Activated naive CD8-positive, alpha-beta T cell treated with anti-CD3 and anti-CD28 coated beads, Interleukin-2, amount 50 U/mL, for 24 hours (primary cell): ENCODE data around the gene ISCU.

Source experiments
- ATAC-seq: fragments of 150-1000 bp; cut with Tn5 transposase; one replicate; pipeline ENCODE4 v1.10.0; 2021
- DNase-seq: peaks from one replicate; pipeline ENCODE4 v3.0.0; 2021
- H3K27ac Mint-ChIP-seq: one replicate; pipeline ENCODE4 v1.8.0; 2021; ENCODE audit warnings: mild to moderate bottlenecking, mixed read lengths
- H3K27me3 Mint-ChIP-seq: one replicate; pipeline ENCODE4 v1.8.0; 2021; ENCODE audit warnings: mixed read lengths
- H3K36me3 Mint-ChIP-seq: one replicate; pipeline ENCODE4 v1.8.0; 2021; ENCODE audit warnings: low read depth, mixed read lengths
- H3K4me1 Mint-ChIP-seq: one replicate; pipeline ENCODE4 v1.8.0; 2021; ENCODE audit warnings: mixed read lengths
- H3K4me3 Mint-ChIP-seq: one replicate; pipeline ENCODE4 v1.8.0; 2021; ENCODE audit warnings: mild to moderate bottlenecking, moderate library complexity, mixed read lengths
- H3K9me3 Mint-ChIP-seq: one replicate; pipeline ENCODE4 v1.8.0; 2021; ENCODE audit warnings: mixed read lengths

Gene ISCU

DNA sequence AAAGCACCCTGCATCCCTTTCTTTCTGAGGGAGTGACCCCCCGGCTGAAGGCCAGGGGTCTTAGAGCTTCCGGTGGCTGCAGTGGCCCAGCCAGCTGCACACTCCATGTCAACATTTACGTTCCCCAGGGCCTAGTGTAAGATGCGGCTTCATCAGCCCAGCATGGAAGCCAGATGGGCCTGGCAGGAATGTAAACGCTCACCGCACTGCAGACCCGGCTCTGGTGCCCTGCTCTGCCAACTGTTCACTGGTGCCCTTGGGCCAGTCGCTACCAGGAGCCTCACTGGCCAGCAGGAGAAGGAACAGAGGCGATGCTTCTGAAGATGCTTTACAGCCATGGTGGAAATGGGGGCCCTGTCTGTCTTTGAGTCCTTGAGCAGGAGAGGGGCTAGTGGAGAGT, 44.1 kb downstream of the ISCU start:
- Mint-ChIP-seq H3K4me1 (peaks cover 3% of the 10 kb centered on the region), H3K4me3 (peak overlapping the region; percentile 14), H3K36me3 (peaks cover 2% of the 10 kb centered on the region), H3K27ac (peak overlapping the region; percentile 86), H3K27me3 (peaks cover 6% of the 10 kb centered on the region), H3K9me3 (peaks cover 4% of the 10 kb centered on the region)
- no peak for DNase-seq
- no peak for ATAC-seq

DNA sequence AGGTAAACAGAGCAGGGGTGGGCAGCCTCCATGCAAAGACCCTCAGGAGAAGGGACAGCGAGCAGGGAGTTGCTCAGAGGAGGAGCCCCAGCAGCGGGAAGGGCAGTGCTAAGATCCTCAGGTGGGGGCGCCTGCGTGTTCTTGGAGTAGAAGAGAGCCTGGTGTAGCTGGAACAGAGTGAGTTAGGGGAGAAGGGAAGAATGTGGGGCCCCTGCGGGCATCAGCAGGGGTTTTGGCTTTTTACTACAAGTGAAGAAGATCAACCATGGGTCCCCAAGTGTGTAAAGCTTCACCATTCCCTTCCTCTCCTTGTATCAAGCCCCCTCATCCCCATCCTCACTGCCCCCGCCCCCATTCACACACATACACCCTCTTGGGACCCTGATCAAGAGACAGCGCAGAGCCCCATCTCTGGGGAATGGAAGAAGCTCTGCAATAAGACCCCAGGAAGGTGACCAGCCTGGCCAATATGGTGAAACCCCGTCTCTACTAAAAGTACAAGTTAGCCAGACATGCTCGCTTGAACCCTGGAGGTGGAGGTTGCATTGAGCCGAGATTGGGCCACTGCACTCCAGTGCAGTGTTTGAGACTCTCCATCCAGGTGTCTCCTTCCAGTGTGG, 45.7 kb downstream of the ISCU start:
- DNase-seq: no peak
- no peak overlapping the region for H3K4me3 Mint-ChIP-seq
- ATAC-seq: no peak
- peaks cover 19% of the 10 kb centered on the region for H3K4me1 Mint-ChIP-seq
- H3K27me3 Mint-ChIP-seq: peaks cover 6% of the 10 kb centered on the region
- no peak overlapping the region for H3K27ac Mint-ChIP-seq
- peaks cover 2% of the 10 kb centered on the region for H3K36me3 Mint-ChIP-seq
- peaks cover 4% of the 10 kb centered on the region for H3K9me3 Mint-ChIP-seq

- Mint-ChIP-seq H3K9me3 (peaks cover 4% of the 10 kb centered on the region), H3K36me3 (peaks cover 2% of the 10 kb centered on the region), H3K4me3 (no peak overlapping the region), H3K27ac (no peak overlapping the region), H3K4me1 (peaks cover 24% of the 10 kb centered on the region), H3K27me3 (peaks cover 6% of the 10 kb centered on the region)
- DNase-seq: no peak
- no peak for ATAC-seq
These were observed 46.2 kb downstream of the ISCU start for GRCh38 chr12:108608616-108609015.

- DNase-seq: no peak
- Mint-ChIP-seq H3K27me3 (peaks cover 6% of the 10 kb centered on the region), H3K4me3 (no peak overlapping the region), H3K9me3 (peaks cover 4% of the 10 kb centered on the region), H3K36me3 (peaks cover 2% of the 10 kb centered on the region), H3K27ac (no peak overlapping the region), H3K4me1 (peaks cover 31% of the 10 kb centered on the region)
- ATAC-seq: no peak
These were observed 47.3 kb downstream of the ISCU start for GRCh38 chr12:108609537-108610335.

- Mint-ChIP-seq H3K27me3 (peaks cover 5% of the 10 kb centered on the region), H3K9me3 (peaks cover 3% of the 10 kb centered on the region), H3K4me3 (no peak overlapping the region), H3K4me1 (peaks cover 33% of the 10 kb centered on the region), H3K27ac (no peak overlapping the region), H3K36me3 (peaks cover 2% of the 10 kb centered on the region)
- DNase-seq (no peak), ATAC-seq (no peak)
These were observed 48.0 kb downstream of the ISCU start for GRCh38 chr12:108610336-108610815.

DNA sequence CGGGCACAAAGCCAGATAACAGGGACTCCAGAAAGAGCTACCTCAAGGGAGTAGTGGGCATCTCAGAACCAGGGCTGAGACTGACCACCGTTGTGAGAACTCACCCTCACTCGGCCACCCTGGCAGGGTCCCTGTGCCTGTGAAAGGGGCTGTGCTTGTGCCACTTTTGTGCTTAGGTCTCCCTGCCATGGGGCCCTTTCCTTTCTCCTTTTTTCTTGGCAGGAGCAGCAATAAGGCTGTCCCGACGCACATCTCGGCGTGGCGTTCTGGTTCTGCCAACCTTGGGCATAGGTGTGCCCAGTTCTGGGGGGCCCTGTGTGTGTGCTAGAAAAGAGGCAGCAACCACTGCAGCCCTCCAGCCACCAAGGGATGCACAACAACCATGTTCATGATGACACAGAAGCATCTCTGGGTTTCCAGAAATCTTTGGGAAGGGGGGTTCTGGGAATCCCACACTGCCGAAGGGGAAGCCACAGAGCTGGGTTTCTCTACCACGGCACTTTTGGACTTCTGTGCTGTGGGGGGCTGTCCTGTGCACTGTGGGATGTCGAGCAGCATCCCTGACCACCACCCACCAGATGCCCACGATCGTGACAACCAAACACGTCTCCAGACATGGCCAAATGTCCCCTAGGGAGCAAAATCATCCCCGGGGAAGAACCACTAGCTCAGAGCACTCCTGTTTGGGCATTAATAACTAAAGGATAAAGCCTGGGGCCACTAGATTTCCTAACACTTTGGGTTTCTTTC, 48.6 kb downstream of the ISCU start:
- DNase-seq (no peak), ATAC-seq (no peak)
- Mint-ChIP-seq H3K4me3 (no peak overlapping the region), H3K36me3 (peaks cover 7% of the 10 kb centered on the region), H3K27me3 (peaks cover 4% of the 10 kb centered on the region), H3K27ac (peak overlapping the region; percentile 14), H3K9me3 (peaks cover 5% of the 10 kb centered on the region), H3K4me1 (peaks cover 37% of the 10 kb centered on the region)

DNA sequence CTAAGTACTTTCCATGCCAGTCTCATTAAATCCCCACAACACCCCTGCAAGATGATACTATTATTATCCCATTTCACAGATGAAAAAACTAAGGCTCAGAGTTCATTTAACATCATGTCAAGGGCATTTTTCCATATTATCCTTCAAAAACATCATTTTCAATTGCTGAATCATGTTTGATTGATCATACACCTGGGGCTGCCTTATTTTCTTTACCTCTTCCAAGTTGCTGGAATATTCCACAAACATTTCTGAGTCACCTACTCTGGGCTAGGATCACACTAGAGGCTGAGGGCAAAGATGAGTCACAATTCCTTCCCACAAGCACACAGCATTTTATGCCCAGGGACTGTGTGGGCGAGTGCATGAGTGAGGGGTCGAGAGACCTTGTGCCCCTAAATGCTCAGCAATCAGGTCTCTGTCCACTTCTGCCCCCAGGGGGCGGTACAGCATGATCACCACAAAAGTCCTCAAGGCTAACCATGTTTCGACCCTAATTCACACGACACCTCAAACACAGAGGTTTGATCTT, 49.6 kb downstream of the ISCU start:
- DNase-seq (peak; percentile 76), ATAC-seq (peak; percentile 70)
- peaks cover 4% of the 10 kb centered on the region for H3K27me3 Mint-ChIP-seq
- H3K4me1 Mint-ChIP-seq: peaks cover 46% of the 10 kb centered on the region
- H3K4me3 Mint-ChIP-seq: no peak overlapping the region
- peaks cover 11% of the 10 kb centered on the region for H3K9me3 Mint-ChIP-seq
- peak overlapping the region; percentile 14 for H3K27ac Mint-ChIP-seq
- H3K36me3 Mint-ChIP-seq: peaks cover 14% of the 10 kb centered on the region

GRCh38 chr12:108612788-108613282, 50.4 kb downstream of the ISCU start:
- H3K9me3 Mint-ChIP-seq: peaks cover 11% of the 10 kb centered on the region
- no peak overlapping the region for H3K27ac Mint-ChIP-seq
- H3K27me3 Mint-ChIP-seq: peaks cover 2% of the 10 kb centered on the region
- DNase-seq (no peak), ATAC-seq (no peak)
- H3K4me1 Mint-ChIP-seq: peaks cover 55% of the 10 kb centered on the region
- H3K4me3 Mint-ChIP-seq: no peak overlapping the region
- H3K36me3 Mint-ChIP-seq: peaks cover 14% of the 10 kb centered on the region

- peaks cover 11% of the 10 kb centered on the region for H3K9me3 Mint-ChIP-seq
- ATAC-seq (no peak), DNase-seq (no peak)
- peaks cover 62% of the 10 kb centered on the region for H3K4me1 Mint-ChIP-seq
- H3K27ac Mint-ChIP-seq: no peak overlapping the region
- no peak overlapping the region for H3K4me3 Mint-ChIP-seq
- peaks cover 14% of the 10 kb centered on the region for H3K36me3 Mint-ChIP-seq
- no peaks in the 10 kb centered on the region for H3K27me3 Mint-ChIP-seq
These were observed 51.2 kb downstream of the ISCU start for GRCh38 chr12:108613548-108613947.

DNA sequence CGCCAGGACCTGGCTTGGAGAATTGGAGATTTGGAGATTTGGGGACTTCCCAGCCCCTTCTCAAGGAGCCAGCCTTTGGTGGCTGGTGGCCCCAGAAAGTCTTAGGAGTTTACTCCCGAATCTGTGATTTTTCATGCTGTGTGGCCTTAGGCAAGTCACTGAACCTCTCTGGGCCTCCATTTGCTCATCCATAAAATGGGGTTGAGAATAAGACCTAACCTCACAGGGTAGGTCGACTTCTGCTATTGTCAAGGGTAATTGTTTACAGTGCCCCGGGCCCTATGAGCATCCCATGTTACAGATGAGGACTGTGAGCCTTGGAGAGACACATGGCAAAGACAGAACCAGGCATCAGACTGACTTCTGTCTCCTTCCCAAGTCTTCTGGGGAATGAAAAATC, 51.6 kb downstream of the ISCU start:
- Mint-ChIP-seq H3K27me3 (no peaks in the 10 kb centered on the region), H3K4me1 (peaks cover 66% of the 10 kb centered on the region), H3K27ac (peak overlapping the region; percentile 48), H3K4me3 (no peak overlapping the region), H3K9me3 (peaks cover 11% of the 10 kb centered on the region), H3K36me3 (peaks cover 14% of the 10 kb centered on the region)
- ATAC-seq (no peak), DNase-seq (no peak)

DNA sequence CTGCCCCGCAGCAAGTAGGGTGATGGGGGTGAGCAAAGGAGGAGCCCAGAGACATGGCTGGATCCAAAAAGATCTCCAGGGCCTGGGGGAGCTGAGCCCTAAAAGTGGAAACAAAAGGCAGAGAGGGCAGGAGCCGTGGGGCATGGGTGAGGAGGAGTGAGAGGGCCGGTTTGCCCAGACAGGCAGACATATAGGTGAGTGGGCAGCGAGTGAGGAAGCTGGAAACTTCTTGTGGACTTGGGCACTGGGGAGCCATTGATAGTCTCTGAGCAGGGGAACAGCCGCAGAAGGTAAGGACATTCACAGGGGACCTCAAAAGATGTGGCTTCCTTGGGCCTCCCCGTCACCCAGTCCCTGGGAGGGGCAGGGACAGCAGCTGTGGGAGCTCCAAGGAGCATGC, 52.2 kb downstream of the ISCU start:
- Mint-ChIP-seq H3K27me3 (no peaks in the 10 kb centered on the region), H3K27ac (peak overlapping the region; percentile 48), H3K4me1 (peaks cover 68% of the 10 kb centered on the region), H3K36me3 (peaks cover 14% of the 10 kb centered on the region), H3K4me3 (no peak overlapping the region), H3K9me3 (peaks cover 11% of the 10 kb centered on the region)
- ATAC-seq (no peak), DNase-seq (no peak)

DNA sequence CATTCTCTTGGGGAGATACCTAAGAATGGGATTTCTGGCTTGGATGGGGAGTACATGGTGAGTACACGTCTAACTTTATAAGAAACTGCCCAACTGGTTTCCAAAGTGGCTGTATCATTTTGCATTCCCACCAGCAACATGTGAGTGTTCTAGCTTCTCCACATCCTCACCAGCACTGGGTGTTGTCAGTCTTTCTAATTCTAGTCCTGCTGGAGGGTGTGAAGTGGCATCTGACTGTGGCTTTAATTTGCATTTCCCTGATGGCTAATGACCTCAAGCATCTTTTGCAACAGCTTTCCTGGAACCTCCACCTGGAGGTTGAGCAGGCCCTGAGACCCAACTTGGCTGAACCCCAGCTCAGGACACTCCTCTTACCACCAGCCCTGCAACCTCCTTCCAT, 53.5 kb downstream of the ISCU start:
- no peak overlapping the region for H3K4me3 Mint-ChIP-seq
- H3K36me3 Mint-ChIP-seq: peaks cover 14% of the 10 kb centered on the region
- ATAC-seq (no peak), DNase-seq (no peak)
- peaks cover 11% of the 10 kb centered on the region for H3K9me3 Mint-ChIP-seq
- H3K27me3 Mint-ChIP-seq: no peaks in the 10 kb centered on the region
- peaks cover 70% of the 10 kb centered on the region for H3K4me1 Mint-ChIP-seq
- H3K27ac Mint-ChIP-seq: peak overlapping the region; percentile 94

DNA sequence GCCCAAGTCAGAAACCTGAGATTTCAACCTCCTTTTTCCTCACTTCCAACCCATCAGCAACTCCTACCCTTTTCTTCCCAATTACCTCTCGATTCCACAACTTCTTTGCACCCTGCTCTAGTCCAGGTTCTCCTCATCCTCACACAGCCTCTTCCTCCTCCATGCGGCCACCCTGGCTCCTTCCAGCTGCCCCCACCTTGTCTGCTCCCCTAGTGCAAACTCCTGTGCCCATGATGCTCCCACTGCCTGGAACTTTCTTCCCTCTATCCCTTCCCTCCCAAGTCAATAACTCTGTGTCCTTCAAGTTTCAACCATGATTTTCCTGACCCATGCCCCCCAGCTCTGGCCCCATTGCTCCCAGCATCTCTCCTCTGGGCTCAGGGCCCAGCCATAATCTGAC, 54.0 kb downstream of the ISCU start:
- DNase-seq (no peak), ATAC-seq (no peak)
- H3K36me3 Mint-ChIP-seq: peaks cover 16% of the 10 kb centered on the region
- H3K27me3 Mint-ChIP-seq: no peaks in the 10 kb centered on the region
- no peak overlapping the region for H3K4me3 Mint-ChIP-seq
- H3K4me1 Mint-ChIP-seq: peaks cover 73% of the 10 kb centered on the region
- H3K9me3 Mint-ChIP-seq: peaks cover 11% of the 10 kb centered on the region
- H3K27ac Mint-ChIP-seq: peak overlapping the region; percentile 94
